Right renal pelvis (tissue), 4 donors: ENCODE data around the gene IL1RAP. TPM values are rescaled to one million over a fixed set of nuclear protein-coding genes. Genes with fewer than 3 reads are reported as not detected.
A peak's percentile ranks its signal among the peaks of the same experiment; 100 is the strongest.

Experiments used
- DNase-seq, 4 donors: peaks; one replicate each; pipeline ENCODE4 v3.0.0-alpha.2; 2013; ENCODE audit warnings: low read depth in 4 of 4, low spot score in 3 of 4, missing footprints in 1 of 4
- polyA plus RNA-seq, 4 donors: library from polyadenylated mRNA; unstranded; fragments of 120-200 nt; gene quantifications; one replicate each; pipeline ENCODE4 v1.2.1, GENCODE V29; 2013; ENCODE audit not compliant: insufficient read length in 4 of 4

The IL1RAP gene
- polyA plus RNA-seq, 4 donors = 15.3 to 30.4 (median 25.1) TPM

- no peak for DNase-seq
Observed at GRCh38 chr3:190597291-190597690, 83.4 kb downstream of the IL1RAP start.

DNA sequence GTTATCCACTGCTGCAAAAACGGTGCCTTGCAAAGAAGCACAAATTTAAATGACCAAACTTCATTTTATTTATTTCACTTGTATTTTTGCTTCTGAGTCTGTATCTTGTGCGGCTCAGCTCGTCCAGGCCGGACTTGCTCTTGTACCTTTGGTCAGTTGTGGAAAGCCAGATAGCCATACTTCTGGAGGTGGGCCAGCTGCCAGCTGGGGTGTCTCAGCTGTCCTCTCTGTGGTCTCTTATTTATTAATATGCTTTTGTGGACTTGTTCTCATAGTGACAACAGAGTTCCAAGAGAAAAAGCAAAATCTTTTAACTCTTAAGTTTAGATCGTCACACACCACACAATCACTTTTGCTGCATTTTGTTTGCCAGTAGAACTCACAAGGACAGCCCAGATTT, 87.7 kb downstream of the IL1RAP start:
- DNase-seq = no peak

GRCh38 chr3:190605385-190605784, 91.5 kb downstream of the IL1RAP start:
- no peak for DNase-seq

- DNase-seq = no peak
Observed at GRCh38 chr3:190606596-190606995, 92.7 kb downstream of the IL1RAP start.

DNA sequence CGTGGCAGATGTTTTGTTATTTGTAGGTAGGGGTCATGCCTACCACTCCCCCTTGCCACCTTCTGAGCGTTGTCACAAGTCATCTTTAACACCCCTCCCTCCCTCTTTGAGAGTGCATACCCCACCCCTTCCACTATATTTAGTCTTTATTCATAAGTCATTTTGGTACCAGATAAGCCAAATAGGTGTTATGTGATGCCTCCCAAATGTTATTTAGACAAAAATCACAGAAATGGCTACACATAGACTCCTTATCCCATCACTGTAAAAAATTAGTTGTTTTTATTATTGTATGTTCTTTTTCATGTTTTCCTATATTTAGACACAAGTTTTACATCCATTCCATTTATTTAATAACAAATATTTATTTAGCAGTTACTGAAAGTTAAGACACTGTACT, 93.1 kb downstream of the IL1RAP start:
- DNase-seq = no peak

DNA sequence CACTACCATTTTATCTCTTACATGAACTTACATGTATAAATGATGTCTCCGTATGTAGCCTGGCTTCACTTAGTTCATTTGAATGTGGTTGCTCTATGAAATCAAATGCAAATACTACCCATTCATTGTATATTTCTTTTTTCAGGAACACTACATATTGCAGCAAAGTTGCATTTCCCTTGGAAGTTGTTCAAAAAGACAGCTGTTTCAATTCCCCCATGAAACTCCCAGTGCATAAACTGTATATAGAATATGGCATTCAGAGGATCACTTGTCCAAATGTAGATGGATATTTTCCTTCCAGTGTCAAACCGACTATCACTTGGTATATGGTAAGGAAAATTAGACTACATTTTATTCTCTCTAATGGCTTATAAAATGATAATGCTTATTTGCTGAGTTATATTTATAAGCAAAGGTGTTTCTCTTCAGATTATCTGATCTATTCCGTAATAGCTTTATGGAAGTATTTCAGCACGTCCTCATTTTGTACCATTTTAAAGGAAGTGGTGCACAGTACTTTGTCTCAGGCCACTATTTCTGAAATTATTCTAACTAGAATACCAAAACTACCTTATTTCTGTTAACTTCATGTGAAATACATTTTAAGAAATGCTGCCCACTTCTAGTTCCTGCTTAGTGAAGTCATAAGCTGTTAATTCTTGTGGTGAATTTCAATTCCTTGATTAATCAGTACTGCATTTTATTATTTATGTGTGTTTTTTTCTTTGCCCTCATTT, 95.1 kb downstream of the IL1RAP start:
- DNase-seq = no peak

- no peak for DNase-seq
Observed at GRCh38 chr3:190614226-190615059, 100.6 kb downstream of the IL1RAP start.

DNA sequence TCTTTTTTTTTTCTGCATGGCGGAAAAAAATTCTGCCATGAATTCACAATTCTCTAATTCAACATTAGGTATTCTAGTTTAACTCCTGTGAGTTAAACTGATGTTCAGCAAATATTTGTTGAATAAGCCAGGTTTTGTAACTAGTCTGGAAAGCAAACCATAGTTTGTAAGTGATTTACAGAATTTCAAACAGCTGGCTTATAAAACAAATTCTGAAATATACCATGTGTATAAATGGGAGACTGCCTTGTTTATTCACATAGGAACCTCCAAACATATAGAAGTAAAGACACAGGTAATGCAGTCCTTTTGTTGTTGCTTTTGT, 101.1 kb downstream of the IL1RAP start:
- DNase-seq = no peak

GRCh38 chr3:190615607-190616006, 101.7 kb downstream of the IL1RAP start:
- no peak for DNase-seq

- DNase-seq = no peak
Observed at GRCh38 chr3:190616637-190617036, 102.8 kb downstream of the IL1RAP start.

DNA sequence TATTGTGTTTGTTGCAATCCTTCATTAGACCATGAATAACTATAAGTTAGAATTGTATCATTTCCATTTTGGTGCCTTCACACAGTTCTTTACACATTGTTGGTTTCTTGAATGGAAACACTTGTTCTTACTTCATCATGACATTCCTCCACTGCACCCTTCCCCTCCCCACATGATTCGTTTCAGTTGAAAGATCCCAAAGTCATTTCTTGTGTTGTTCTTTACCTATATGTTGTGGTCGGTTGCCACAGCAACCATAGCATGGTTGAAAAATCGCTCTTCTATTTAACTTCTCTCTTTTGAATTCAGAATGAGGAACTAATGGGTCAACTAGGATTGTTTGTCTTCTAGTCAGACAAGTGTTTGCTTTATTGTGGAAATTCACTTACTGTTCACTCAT, 103.3 kb downstream of the IL1RAP start:
- peak; percentile 20 to 43 (median 35) for DNase-seq

GRCh38 chr3:190618330-190619030, 104.6 kb downstream of the IL1RAP start:
- DNase-seq = no peak

DNA sequence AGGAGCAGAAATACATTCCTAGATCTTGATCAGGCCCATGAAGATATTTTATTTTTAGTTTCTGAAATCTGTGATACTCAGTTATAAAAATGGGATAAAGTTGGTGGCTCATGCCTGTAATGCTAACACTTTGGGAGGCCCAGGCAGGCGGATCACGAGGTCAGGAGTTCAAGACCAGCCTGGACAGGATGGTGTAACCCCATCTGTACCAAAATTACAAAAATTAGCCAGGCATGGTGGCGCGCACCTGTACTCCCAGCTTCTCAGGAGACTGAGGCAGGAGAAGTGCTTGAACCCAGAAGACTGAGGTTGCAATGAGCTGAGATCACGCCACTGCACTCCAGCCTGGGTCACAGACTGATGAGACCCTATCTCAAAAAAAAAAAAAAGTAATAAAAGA, 105.5 kb downstream of the IL1RAP start:
- DNase-seq = no peak

- DNase-seq = no peak
Observed at GRCh38 chr3:190619761-190620160, 105.9 kb downstream of the IL1RAP start.

GRCh38 chr3:190620886-190621608, 107.2 kb downstream of the IL1RAP start:
- no peak for DNase-seq

- DNase-seq = no peak
Observed at GRCh38 chr3:190621927-190622326, 108.0 kb downstream of the IL1RAP start.

DNA sequence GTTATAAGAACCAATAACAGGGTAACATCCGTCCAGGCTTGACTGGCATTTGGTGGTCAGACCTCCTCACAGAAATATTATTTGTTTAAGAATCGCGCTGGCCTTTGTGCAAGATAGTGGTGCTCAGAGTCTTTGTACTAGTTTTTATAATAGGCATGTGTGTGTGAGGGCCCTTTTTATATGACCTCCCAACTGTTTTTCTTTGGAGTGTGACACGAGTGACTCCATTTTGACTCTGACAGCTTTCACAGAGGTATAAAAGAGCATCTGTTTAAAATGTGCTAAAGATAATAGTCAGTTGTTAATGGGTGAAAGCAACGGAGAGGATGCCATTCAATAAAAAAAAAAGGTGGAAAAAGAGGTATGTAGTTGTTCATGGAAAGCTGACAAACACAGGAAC, 110.4 kb downstream of the IL1RAP start:
- no peak for DNase-seq

DNA sequence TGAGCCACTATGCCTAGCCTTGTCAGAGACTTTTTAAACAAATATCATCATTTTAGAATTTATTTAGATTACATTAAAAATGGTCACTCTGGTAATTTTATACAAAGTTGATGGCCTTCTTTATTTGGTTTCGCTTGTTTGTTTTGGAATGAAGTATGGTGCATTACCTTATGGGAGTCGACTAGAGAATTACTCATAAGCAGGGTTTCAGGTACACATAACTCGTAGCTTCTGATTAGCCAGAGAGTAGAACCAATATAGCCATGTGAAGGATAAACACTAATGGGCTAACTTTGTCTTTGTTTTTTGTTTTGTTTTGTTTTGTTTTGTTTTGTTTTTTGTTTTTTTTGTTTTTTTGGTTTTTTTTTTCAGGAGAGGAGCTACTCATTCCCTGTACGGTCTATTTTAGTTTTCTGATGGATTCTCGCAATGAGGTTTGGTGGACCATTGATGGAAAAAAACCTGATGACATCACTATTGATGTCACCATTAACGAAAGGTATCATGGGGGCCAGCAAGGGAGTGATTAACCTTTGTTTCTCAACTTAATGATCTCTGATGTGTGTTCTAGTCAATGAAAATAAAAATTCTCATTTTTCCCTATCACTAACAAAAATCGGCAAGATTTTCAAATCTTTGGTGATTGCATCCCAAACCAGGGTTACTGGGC, 113.2 kb downstream of the IL1RAP start:
- no peak for DNase-seq

DNA sequence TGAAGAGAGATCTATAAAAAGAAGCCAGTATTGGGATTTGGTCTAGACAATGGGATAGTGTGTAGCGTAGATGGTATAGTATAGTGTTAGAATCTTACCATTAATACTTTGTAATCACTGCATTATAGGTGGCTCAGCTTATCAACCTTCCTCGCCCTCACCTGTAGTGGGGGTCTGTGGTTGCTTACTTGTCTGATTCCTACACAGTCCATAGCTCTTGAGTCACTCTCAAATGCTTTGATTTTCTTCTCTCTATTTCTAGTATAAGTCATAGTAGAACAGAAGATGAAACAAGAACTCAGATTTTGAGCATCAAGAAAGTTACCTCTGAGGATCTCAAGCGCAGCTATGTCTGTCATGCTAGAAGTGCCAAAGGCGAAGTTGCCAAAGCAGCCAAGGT, 115.2 kb downstream of the IL1RAP start:
- no peak for DNase-seq

- no peak for DNase-seq
Observed at GRCh38 chr3:190631295-190631694, 117.4 kb downstream of the IL1RAP start.
